ELR (cell line): ENCODE results near the gene CGA.
A peak's percentile ranks its signal among the peaks of the same experiment; 100 is the strongest.

Experiments used
- DNase-seq: peaks from one replicate; pipeline ENCODE4 v3.0.0-alpha.2; 2015; ENCODE audit warnings: low read depth

CGA gene

DNA sequence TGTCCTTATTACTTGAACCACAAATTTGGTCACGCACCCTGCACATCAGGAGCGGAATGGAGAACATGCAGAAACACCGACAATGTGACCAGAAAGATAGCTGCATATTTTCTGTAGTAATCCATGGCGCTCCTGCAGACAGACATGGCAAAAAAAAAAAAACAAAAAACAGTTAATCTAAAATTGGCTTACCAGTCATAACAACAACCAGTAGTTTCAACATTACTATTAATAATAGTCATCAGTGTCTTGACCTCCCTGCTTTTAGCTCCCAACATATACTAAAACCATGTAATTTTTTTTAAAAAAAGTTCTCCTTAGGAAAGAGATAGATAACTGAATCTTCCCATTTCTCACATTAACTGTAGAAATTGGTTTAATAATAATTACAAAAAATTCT is 6.8 kb downstream of the CGA start:
- DNase-seq = no peak

DNA sequence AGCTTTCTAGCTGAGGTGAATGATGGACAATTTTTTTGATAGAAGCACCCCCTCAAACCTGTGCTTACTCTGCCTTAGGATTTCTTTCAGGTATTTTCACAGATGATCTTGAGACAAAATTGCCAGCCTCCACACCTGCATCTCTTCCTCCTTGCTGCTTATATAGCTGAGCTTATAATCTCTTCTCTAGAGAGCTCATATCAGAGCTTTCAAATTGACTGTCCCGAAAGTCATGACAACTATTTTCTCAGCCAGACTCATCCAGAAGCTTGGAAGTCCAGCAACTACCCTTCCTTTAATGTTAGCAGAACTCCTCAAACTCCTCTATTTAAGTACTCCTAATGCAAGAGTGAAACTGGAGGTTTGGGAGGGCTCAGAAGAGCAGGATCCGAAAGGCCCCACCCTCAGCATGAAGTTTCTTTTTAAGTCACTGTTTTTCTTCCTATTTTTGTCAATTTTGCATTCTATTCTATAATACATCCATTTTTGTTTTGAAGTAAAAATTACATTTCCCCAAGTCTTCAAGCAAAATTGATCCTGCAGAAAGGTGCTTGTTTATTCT is 12.7 kb downstream of the CGA start:
- no peak for DNase-seq

DNA sequence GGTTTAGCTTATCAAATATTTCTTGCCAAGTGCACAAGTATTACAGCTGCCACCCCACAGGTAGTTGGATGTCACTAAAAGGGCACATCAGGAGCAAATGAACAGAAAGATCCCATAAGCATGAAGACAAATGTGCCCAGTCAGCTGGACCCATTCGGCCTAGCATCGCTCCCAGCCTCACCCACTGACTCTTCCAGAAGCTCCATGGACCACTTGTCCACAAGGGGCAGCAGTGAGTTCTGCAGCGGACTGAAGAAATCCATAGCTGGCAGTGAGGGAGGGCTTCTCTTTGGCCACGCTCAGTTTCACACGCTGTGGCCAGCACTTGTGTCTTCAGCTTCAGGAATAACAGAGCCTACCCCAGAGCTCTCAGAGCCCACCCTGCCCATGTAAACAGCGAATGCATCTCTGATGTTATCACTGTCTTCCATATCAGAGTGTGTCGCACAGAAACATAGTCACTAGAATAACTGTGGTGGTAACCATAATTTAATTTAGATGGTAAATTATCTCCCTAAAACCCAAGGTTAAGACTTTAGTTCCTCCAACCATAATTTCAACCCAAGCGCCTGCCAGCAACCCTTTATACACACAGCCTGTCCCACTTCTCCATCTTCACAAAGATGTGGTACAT is 15.8 kb downstream of the CGA start:
- peak; percentile 82 for DNase-seq

DNA sequence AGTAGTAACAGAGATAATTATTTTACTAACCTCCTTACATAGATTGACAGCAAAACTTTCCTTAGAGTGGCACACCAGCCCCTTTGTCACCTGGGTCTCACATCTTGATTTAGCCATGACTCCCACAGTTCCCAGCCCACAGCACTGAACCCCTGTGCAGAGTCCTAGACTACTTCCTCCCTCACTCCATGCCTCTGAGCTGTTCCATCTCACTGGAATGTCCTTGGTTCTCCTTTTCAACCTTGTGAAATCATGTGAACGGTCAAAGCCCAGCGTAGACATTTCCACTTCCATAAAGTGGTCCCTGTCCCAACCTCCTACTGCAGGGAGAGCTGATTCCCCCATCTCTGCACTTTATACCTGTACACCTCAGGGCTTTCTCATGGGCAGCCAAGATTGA is 19.7 kb downstream of the CGA start:
- DNase-seq = no peak

DNA sequence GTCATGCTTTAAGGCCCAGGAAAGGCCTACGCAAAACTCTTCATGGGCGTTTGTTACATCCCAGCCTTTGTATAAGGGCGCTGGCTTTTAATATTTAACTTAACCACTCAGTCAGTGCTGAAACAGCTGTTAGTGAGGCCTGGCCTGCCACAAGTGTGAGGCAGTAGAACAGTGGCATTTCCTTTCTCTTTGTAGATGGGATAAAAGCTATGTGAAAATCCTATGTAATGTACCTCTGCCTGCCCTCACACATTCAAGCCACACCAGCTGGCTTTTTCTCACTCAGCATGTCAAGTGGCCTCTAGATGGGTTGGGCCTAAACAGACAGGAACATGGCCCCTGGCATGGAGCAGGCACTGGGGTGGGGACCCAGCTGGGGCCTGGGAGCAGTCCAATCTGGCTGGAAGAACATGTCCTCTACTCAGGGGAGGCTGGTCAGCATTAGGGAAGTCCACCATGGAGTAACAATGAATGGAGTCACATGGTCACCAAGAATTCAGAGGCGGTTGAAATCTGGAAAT is 20.7 kb downstream of the CGA start:
- no peak for DNase-seq

DNA sequence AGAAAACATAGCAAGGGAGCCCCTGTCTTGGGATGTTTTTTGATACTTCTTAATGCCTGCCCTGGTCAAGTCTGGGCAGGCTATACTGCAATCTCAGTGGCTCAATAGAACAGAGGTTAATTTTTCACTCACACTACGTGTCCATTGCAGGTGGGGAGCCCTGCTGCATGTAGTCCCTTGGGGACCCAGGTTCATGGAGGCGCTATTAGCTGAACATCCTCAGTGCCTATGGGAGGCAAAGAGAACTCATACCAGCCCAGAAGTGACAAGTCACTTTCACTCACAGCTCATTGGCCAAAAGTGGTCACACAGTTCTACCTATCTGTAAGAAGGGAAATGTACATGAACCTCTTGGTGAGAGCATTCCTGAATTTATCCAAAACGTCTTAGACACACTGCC is 23.2 kb downstream of the CGA start:
- DNase-seq = no peak

DNA sequence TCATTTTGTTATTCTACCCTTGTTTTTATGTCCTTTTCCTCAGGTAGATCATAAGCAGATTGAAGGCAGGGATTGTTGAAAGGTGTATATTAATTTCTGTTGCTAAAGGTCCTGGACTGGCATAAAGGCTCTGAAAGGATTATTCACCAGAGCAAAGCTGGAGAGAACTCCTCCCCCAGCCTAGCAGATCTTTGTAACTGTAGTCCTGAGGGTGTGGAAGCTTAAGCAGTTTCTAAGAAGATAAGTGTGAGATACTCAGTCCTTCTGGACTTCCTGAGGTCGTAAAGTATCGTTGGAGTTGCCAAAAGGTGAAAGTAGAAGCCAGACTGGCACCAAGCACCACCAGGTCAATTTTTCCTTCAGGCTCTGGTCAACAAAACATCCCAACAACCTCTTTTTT is 24.2 kb downstream of the CGA start:
- no peak for DNase-seq

DNA sequence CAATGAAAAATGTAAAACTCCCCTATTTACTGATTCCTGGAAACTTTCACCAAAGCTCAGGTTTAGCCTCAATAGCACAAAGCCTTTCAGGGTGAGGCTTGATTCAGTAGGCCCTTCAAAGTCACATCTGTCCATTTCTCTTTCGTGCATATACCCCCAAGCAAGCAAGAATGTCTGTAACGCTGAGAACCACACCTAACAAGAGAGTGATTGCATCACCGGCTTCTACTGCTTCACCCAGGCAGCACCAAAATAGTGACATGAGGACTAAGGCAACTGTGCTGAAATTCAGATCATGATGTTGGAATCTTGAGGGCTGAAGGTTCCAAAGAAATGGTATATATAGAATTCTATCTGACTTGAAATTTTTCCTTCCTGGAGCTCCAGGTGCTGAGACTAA is 26.1 kb downstream of the CGA start:
- DNase-seq = no peak

DNA sequence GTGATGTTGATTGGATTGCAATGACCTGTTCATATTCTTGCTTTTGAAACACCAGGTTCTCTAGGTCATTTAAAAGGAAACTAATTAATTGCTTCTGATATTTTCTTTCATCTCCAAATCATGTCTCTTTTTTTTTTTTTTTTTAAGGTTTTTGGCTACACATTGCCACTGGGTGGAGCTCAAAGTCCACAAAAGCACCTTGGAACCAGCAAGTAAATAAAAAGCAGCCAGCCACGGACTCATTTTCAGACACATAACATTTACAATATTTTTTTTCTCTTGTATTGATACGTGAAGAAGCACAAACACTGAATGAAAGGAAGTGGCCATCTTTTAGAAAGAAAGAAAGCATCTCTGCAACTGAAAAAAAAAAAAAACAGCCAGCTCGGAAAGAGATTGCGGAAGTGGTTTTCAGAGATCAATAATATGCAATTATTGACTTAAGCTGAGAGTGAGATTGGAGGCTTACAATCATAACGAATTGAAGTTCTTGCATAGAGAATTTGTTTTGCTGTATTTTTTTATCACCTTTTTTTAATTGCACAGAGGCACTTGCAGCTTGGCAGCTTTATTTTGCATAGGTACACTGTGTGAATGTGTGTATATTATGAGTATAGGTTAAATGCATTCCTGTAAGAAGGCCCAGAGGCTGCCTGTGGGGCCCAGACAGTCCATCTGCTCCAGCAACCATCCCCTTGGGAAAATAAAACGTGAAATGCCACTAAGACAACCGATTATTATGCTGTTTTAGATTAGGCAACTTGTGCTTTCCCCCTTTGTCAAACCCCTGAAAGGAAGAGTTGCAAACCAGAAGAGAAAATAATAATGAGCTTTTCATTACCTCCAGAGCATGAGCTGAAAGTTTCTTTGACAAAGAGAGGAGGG is 28.2 kb downstream of the CGA start:
- DNase-seq = peak; percentile 74

DNA sequence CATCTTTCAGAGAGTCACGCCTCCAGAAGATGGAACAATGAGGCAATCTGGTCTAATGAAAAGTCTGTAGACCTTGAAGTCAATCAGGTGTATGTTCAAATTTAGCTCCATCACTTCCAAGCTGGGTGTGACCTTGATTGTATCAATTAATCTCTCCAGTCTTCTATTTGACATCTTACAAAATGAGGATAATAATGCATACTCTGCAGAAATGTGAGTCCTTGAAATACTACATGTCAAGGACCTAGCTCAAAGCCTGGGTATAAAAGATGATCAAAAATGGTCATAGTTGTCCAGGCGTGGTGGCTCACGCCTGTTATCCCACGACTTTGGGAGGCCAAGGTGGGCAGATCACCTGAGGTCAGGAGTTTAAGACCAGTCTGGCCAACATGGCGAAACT is 29.8 kb downstream of the CGA start:
- no peak for DNase-seq

DNA sequence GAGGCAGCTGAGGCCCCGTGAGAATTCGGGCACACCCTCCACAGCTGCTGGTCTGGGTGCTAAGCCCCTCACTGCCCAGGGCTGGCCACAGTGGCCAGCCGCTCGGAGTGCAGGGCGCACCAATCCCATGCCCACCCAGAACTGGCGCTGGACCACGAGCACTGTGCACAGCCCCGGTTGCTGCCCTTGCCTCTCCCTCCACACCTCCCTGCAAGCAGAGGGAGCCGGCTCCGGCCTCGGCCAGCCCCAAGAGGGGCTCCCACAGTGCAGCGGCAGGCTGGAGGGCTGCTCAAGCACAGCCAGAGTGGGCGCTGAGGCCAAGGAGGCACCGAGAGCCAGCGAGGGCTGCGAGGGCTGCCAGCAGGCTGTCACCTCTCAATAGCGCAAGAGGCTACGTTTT is 35.0 kb downstream of the CGA start:
- no peak for DNase-seq

DNA sequence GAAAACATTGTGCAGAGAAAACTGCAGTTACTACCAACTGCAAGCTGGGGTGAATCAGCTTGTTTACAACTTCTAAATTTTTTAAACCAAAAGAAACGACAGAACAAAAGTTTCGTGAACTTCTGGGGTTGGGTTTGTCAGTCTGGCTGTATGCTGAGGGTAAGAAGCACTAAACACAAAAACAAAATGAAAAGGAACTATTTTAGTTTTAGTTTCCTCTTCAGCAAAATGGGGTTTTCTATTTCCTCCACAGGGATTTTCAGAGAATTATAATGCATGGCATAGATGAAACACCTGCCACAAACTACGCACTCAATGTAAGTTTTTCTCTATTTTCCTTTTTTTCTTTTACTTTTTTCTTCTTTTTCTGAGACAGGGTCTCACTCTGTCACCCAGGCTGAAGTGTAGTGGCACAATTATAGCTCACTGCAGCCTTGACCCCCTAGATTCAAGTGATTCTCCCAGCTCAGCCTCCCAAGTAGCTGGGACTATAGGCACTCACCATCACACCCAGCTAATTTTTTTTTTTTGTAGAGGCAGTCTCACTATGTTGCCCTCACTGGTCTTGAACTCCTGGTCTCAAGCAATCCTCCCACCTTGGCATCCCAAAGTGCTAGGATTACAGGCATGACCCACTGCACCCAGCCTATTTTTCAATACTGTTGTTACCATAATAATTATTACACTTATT is 40.6 kb downstream of the CGA start:
- no peak for DNase-seq

DNA sequence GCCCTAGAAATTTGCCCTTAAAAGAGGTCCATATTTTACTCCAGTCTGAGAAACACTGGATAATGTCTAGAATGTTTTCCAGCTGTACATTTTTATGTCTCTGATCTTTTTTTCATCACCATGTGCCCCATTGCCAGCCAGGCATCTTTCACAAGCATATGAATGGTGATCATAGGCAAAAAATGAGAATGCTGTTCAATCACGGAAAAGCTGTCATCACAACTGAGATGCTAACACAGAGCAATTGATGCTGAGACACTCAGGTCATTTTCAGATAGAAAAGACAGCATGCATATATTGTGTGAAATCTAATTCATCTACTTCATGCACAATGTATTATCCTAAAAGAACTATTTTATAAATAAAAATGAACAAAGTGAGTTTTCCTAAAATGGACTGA is 41.6 kb downstream of the CGA start:
- DNase-seq = no peak

DNA sequence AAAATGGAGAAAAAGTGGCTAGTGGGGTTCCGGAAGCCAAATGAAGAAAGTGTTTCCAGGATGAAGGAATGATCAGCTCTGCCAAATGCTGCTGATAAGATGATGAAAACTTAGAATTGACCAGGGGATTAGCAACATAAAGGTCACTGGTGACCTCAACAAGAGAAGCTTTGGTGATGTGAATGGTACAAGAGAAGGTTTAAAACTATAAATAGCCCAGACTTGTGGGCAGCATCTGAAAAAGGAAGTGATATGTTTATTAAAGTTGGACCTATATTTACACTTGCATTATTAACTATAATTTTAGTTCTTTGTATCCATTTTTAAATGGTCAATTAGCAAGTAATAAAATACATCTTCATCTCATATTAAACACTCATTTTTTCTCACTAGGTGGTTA is 45.1 kb downstream of the CGA start:
- no peak for DNase-seq

DNA sequence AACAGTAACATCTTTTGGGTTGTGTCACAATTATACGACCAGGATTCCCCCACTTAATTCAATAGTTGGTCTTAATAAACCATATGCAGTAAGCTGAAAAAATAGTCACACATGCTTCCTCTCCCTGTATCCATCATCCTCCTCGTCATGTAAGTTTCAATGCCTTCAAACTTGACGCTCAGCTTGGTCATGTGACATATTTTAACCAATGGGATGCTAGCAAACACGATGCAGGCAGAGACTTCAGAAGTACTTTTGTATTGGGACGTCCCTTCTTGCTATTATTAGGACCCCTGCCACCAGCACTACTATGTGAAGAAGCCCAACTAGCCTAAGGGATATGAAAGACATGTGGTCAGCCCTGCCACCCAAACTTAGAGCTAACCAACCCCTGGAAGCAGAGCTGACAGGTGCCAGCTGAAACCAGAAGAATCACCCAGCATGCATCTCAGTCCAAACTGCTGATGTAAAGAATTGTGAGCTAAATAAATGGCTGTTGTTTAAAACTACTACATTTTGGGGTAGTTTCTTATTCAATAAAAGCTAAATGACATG is 49.3 kb downstream of the CGA start:
- DNase-seq = no peak

DNA sequence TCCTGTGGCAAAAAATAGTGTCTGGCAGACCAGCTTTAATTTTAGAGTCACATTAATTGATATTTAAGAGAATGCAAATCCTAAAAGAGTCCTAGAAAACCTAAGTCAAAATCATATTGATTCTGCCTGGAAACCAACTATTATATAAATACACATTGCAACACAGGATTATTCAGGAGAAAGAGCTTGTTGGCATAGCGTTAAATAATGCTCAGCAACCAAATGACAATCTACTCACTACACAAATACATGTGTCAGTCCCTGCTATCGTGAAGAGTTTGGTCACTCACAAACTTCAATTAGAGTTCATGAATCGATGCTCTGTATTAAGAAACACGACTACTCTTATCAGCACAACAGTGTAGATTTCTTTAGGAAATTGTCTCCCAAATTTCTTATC is 54.2 kb downstream of the CGA start:
- no peak for DNase-seq
